ENCODE data around the gene ABCC4. TPM values are rescaled to one million over a fixed set of nuclear protein-coding genes. Genes with fewer than 3 reads are reported as not detected.

ABCC4 gene
- total and polyA plus RNA-seq, 2 of the 13 experiments (the other 11 are each of a cell fraction or from before 2014, with no cell fraction given): 4.2 to 11.3 TPM

DNA sequence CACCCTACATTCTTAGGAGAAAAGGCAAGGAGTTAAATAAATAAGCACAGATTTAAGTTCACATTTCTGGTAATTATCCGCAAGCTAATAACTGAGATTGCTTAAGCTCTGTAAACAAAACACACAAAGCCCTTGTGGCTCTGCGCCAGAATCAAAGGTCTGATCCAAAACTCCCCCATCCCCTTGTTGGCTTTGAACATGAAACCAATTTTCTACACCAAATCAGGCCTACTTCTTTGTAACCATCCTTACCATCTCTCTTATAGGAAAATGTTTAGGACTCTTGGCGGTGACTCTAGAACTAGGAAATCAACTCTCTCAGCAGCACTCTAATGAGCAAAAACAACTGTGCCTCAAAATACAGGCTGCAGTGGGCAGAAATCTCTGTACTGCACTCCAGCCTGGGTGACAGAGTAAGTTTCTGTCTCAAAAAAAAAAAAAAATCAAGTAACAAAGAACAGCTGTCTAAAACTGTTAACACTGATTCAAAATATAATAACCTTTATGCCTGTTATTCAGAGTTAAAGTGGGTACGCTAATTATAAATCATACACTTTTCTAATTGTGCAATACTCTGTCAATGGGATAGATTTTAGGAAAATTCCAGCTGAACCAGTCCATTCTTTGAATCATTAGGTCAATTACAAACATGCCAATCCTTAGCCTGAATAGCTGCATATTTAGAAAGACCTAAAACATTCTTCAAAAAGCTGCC is 25.8 kb downstream of the ABCC4 start (continued):
- TF ChIP-seq GATA4 (IDR thresholded peaks at IDR 0.05; ENCODE audit: borderline replicate concordance, low read depth) (no peak), TEAD3 (CRISPR knock-in tag; optimal IDR thresholded peaks at IDR 0.05; ENCODE audit: borderline replicate concordance) (no peak), ZNF781 (CRISPR knock-in tag; IDR thresholded peaks at IDR 0.05; ENCODE audit: borderline replicate concordance, not compliant biosample characterization) (no peak), ZNF549 (CRISPR knock-in tag; IDR thresholded peaks at IDR 0.05) (no peak), HNRNPLL (IDR thresholded peaks at IDR 0.05; ENCODE audit: low read depth, low read length, poor library complexity, severe bottlenecking) (no peak), RXRB (CRISPR knock-in tag; IDR thresholded peaks at IDR 0.05; ENCODE audit: borderline replicate concordance) (no peak), ZNF263 (CRISPR knock-in tag; IDR thresholded peaks at IDR 0.05) (no peak), HOXD1 (CRISPR knock-in tag; IDR thresholded peaks at IDR 0.05) (no peak), SALL1 (CRISPR knock-in tag; IDR thresholded peaks at IDR 0.05) (no peak), ZNF34 (CRISPR knock-in tag; IDR thresholded peaks at IDR 0.05; ENCODE audit: borderline replicate concordance) (no peak), FOXO1 (CRISPR knock-in tag; IDR thresholded peaks at IDR 0.05) (no peak), SP140L (CRISPR knock-in tag; IDR thresholded peaks at IDR 0.05; ENCODE audit: borderline replicate concordance) (no peak), CBX5 (CRISPR knock-in tag; IDR thresholded peaks at IDR 0.05; ENCODE audit: borderline replicate concordance) (no peak), BCL6 (CRISPR knock-in tag; IDR thresholded peaks at IDR 0.05) (peak; percentile 37; the same call in 1 of the 2 replicates), ZBTB1 (CRISPR knock-in tag; IDR thresholded peaks at IDR 0.05; ENCODE audit: borderline replicate concordance) (no peak), ZNF776 (CRISPR knock-in tag; IDR thresholded peaks at IDR 0.05) (no peak), PITX1 (CRISPR knock-in tag; IDR thresholded peaks at IDR 0.05) (peak; percentile 40; the same call in 1 of the 2 replicates), PHB2 (IDR thresholded peaks at IDR 0.05; ENCODE audit: partially characterized antibody) (no peak), ZNF274 (CRISPR knock-in tag; IDR thresholded peaks at IDR 0.05) (no peak), CEBPB (IDR thresholded peaks at IDR 0.05; ENCODE audit: borderline replicate concordance, low read depth, low read length) (peak; percentile 28; the same call in 1 of the 2 replicates), MYC (CRISPR knock-in tag; IDR thresholded peaks at IDR 0.05; ENCODE audit: borderline replicate concordance) (no peak), ISL2 (CRISPR knock-in tag; IDR thresholded peaks at IDR 0.05) (0 out of 2 replicates have a peak, but pooled peaks have one; percentile 22)
- TF ChIP-seq, protein P1, sequence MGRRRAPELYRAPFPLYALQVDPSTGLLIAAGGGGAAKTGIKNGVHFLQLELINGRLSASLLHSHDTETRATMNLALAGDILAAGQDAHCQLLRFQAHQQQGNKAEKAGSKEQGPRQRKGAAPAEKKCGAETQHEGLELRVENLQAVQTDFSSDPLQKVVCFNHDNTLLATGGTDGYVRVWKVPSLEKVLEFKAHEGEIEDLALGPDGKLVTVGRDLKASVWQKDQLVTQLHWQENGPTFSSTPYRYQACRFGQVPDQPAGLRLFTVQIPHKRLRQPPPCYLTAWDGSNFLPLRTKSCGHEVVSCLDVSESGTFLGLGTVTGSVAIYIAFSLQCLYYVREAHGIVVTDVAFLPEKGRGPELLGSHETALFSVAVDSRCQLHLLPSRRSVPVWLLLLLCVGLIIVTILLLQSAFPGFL (CRISPR knock-in tag; IDR thresholded peaks at IDR 0.05): no peak
- TF ChIP-seq, protein P2, sequence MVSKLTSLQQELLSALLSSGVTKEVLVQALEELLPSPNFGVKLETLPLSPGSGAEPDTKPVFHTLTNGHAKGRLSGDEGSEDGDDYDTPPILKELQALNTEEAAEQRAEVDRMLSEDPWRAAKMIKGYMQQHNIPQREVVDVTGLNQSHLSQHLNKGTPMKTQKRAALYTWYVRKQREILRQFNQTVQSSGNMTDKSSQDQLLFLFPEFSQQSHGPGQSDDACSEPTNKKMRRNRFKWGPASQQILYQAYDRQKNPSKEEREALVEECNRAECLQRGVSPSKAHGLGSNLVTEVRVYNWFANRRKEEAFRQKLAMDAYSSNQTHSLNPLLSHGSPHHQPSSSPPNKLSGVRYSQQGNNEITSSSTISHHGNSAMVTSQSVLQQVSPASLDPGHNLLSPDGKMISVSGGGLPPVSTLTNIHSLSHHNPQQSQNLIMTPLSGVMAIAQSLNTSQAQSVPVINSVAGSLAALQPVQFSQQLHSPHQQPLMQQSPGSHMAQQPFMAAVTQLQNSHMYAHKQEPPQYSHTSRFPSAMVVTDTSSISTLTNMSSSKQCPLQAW (CRISPR knock-in tag; IDR thresholded peaks at IDR 0.05): no peak
- TF ChIP-seq, protein P3, sequence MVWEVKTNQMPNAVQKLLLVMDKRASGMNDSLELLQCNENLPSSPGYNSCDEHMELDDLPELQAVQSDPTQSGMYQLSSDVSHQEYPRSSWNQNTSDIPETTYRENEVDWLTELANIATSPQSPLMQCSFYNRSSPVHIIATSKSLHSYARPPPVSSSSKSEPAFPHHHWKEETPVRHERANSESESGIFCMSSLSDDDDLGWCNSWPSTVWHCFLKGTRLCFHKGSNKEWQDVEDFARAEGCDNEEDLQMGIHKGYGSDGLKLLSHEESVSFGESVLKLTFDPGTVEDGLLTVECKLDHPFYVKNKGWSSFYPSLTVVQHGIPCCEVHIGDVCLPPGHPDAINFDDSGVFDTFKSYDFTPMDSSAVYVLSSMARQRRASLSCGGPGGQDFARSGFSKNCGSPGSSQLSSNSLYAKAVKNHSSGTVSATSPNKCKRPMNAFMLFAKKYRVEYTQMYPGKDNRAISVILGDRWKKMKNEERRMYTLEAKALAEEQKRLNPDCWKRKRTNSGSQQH (CRISPR knock-in tag; IDR thresholded peaks at IDR 0.05; ENCODE audit: low read depth): no peak
- TF ChIP-seq, protein P4, sequence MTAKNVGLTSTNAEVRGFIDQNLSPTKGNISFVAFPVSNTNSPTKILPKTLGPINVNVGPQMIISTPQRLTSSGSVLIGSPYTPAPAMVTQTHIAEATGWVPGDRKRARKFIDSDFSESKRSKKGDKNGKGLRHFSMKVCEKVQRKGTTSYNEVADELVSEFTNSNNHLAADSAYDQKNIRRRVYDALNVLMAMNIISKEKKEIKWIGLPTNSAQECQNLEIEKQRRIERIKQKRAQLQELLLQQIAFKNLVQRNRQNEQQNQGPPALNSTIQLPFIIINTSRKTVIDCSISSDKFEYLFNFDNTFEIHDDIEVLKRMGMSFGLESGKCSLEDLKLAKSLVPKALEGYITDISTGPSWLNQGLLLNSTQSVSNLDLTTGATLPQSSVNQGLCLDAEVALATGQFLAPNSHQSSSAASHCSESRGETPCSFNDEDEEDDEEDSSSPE (CRISPR knock-in tag; IDR thresholded peaks at IDR 0.05): no peak

Measured in HepG2 (cell line).